Stomach (tissue), 4 donors: Measurements from ENCODE around the gene ZDBF2.

Source experiments
- CTCF ChIP-seq, 7 experiments: fragments of 450-650 bp in 4 of 7; fragments of 200-600 bp in 3 of 7; sonication (generic) in 3 of 7; IDR thresholded peaks; one replicate each; pipeline ENCODE4 v1.5.1; 2016 to 2019; ENCODE audit warnings: antibody characterized with exemption in 7 of 7, control low read depth in 2 of 7, mild to moderate bottlenecking in 1 of 7
- POLR2A ChIP-seq, 4 donors: fragments of 450-650 bp; IDR thresholded peaks; one replicate each; pipeline ENCODE4 v1.6.1; 2016; ENCODE audit warnings: antibody characterized with exemption in 4 of 4, control low read depth in 2 of 4, mild to moderate bottlenecking in 1 of 4, moderate library complexity in 1 of 4

- TF ChIP-seq CTCF (IDR thresholded peaks at IDR 0.05): no peak
- TF ChIP-seq POLR2A (IDR thresholded peaks at IDR 0.05): no peak
Measured at GRCh38 chr2:206231669-206232286, 42.7 kb upstream of the ZDBF2 start.
